Stimulated activated naive CD8-positive, alpha-beta T cell treated with anti-CD3 and anti-CD28 coated beads, Interleukin-15, Interleukin-2, amounts not matched to agents 100 ng/mL and 50 ng/mL, for 24 hours (primary cell): ENCODE measurements around the gene RASA3.
"Not testable (repeated sequence)": the region's sequence is repeated elsewhere in the genome, so short reads cannot be mapped to it uniquely, and the experiment has no call there.

ENCODE experiments used
- H3K27ac Mint-ChIP-seq: one replicate; pipeline ENCODE4 v1.8.0; 2021; ENCODE audit warnings: mild to moderate bottlenecking, mixed read lengths
- H3K27me3 Mint-ChIP-seq: one replicate; pipeline ENCODE4 v1.8.0; 2021; ENCODE audit warnings: mixed read lengths
- H3K36me3 Mint-ChIP-seq: one replicate; pipeline ENCODE4 v1.8.0; 2021; ENCODE audit warnings: low read depth, mixed read lengths
- H3K4me1 Mint-ChIP-seq: one replicate; pipeline ENCODE4 v1.8.0; 2021; ENCODE audit warnings: low read depth, mixed read lengths
- H3K4me3 Mint-ChIP-seq: one replicate; pipeline ENCODE4 v1.8.0; 2021; ENCODE audit warnings: mild to moderate bottlenecking, mixed read lengths
- H3K9me3 Mint-ChIP-seq: one replicate; pipeline ENCODE4 v1.8.0; 2021; ENCODE audit warnings: mixed read lengths

Gene RASA3

DNA sequence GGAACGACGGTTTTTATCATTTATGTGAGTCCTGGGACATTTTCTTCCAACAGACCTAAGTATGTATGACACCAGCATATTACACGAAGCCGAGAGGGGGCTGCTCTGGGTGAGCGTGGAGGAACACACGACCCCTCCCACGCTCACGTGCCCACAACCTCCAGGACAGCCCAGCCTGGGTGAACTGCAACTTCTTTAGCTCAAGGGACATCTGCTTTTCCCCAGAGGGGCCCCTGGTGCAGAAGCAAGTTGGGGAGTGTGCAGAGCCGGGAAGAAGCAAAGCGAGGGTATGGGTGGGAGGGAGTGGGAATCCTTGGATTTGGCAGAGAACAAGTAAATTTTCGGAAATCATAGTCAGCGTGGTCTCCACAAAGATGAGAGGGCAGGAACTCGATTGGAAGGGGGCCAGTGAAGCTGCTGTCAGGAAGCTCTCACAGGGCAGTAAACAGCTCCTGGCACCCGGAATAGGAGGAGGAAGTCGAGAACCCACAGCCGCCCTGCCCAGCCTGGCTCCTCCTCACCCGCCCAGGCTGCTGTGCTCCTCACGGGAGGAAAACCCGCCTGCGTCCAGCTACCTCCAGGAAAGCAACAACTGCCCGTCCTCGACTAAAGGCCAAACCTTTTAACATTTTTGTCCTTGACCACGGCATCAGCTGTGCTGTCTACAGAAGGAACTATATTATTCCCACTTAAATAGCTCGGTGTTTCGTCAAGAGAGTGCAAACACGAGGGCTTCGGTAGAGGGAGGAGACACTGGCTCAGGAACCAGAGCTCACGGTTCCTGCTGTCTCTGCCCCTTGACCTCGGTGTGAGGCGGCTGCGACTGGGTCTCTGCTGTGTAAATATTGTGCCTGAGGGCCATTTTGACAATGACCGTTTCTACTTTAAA is 29.5 kb upstream of the RASA3 start:
- H3K36me3 Mint-ChIP-seq = peaks cover under 1% of the 10 kb centered on the region
- H3K4me1 Mint-ChIP-seq = peaks cover 59% of the 10 kb centered on the region
- H3K27me3 Mint-ChIP-seq = no peaks in the 10 kb centered on the region
- H3K27ac Mint-ChIP-seq = peak overlapping the region; percentile 29
- no peaks in the 10 kb centered on the region for H3K9me3 Mint-ChIP-seq
- H3K4me3 Mint-ChIP-seq = peak overlapping the region; percentile 45

DNA sequence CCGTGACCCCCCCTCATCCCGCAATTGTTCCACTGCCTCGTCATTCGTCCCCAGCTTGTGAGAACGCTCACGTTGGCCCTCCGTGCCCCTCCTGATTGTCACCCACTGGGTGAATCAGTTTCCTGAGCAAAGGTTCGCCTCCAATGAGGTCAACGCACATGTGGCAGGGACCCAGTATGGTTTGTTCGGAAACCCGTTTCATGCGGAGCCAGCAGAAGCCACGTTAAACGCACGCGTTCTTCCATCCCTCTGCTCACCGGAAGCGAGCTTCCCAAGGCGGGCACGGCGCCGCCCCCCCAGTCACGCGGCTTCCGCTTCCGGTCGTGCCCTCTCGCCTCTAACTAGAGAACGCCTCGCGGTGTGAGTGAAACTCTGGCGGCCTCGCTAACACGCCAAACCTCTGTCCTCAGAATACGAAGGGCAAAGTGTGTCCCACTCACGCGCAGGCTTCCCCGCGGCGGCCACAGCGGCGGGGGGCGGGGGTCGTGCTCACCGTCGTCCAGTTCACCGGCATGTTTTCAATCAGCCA is 28.7 kb upstream of the RASA3 start:
- Mint-ChIP-seq H3K4me1 (peaks cover 59% of the 10 kb centered on the region), H3K27me3 (no peaks in the 10 kb centered on the region), H3K9me3 (no peaks in the 10 kb centered on the region), H3K36me3 (no peaks in the 10 kb centered on the region), H3K4me3 (no peak overlapping the region), H3K27ac (no peak overlapping the region)

DNA sequence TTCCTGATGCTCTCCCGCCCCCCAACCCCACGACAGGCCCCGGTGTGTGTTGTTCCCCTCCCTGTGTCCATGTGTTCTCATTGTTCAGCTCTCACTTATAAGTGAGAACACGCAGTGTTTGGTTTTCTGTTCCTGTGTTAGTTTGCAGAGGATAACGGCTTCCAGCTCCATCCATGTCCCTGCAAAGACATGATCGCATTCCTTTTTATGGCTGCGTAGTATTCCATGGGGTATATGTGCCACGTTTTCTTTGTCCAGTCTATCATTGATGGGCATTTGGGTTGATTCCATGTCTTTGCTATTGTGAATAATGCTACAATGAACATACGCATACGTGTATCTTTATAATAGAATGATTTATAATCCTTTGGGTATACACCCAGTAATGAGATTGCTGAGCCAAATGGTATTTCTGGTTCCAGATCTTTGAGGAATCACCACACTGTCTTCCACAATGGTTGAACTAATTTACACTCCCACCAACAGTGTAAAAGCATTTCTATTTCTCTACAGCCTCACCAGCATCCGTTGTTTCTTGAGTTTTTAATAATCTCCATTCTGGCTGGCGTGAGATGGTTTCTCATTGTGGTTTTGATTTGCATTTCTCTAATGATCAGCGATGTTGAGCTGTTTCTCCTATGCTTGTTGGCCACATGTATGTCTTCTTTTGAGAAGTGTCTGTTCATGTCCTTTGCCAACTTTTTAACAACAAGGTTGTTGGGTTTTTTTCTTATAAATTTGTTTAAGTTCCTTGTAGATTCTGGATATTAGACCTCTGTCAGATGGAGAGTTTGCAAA is 26.6 kb upstream of the RASA3 start:
- not testable (repeated sequence) for H3K36me3 Mint-ChIP-seq, H3K27me3 Mint-ChIP-seq, H3K4me3 Mint-ChIP-seq, H3K9me3 Mint-ChIP-seq
- Mint-ChIP-seq H3K4me1 (peaks cover 59% of the 10 kb centered on the region), H3K27ac (peak overlapping the region; percentile 61)

DNA sequence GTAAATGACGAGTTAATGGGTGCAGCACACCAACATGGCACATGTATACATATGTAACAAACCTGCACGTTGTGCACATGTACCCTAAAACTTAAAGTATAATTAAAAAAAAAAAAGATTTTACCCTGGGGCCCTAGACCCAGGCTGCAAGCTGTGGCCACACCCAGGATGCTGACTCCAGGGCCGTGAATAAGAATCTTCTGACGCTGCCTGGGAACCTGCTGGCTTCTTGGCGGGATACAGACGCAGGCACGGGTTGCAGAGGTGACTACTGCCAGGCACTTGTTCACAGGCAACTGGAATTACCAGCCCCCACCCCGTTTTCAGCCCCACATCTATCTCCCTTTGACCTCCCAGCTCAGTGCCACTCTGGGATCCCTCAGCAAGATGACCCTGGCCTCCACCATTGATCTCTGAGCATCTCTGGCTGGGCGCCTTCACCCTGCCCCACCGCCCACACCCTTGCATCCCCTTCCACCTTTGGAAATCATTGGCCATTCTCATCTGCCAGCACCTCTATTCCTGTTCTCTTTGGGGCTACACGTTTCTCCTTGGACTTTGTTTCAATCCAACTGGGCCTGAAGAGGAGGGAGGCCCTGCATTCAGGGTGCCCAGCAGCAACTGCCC is 25.6 kb upstream of the RASA3 start:
- H3K4me1 Mint-ChIP-seq = peaks cover 69% of the 10 kb centered on the region
- H3K27ac Mint-ChIP-seq = no peak overlapping the region
- H3K27me3 Mint-ChIP-seq = no peaks in the 10 kb centered on the region
- peaks cover 4% of the 10 kb centered on the region for H3K36me3 Mint-ChIP-seq
- H3K4me3 Mint-ChIP-seq = no peak overlapping the region
- H3K9me3 Mint-ChIP-seq = peaks cover 6% of the 10 kb centered on the region

DNA sequence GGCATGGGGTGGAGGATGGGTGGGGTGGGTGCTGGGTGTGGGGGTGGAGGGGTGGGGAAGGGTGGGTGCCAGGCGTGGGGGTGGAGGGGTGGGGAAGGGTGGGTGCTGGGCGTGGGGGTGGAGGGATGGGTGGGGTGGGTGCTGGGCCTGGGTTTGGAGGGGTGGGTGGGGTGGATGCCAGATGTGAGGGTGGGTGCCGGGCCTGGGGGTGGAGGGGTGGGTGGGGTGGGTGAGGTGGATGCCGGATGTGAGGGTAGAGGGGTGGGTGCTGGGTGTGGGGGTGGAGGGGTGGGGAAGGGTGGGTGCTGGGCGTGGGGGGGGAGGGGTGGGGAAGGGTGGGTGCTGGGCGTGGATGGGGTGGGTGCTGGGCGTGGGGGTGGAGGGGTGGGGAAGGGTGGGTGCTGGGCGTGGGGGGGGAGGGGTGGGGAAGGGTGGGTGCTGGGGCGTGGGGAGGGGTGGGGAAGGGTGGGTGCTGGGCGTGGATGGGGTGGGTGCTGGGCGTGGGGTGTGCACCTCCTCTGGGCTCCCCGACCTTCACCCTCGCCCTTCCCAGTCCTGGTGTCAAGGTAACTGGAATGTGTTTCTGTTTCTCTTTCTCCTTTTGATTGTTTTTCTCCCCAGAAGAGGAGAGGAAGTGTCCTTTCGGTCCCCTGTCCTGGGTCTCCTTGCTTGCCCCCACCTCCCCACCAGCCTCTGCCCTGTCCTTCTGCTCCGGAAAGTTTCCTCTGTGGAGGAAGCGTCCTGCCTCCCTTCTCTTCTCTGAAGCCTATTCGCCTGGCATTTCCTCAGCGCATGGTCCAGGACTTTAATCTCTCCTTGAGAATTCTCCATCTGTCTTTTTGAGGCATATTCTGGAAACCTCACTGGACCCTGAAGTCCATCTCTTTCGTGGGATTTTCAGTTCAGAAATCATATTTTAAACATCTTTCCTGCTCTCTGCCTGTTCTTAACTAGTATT is 23.8 kb upstream of the RASA3 start:
- Mint-ChIP-seq H3K4me1 (peaks cover 71% of the 10 kb centered on the region), H3K27me3 (no peaks in the 10 kb centered on the region), H3K4me3 (peak overlapping the region; percentile 56), H3K27ac (peak overlapping the region; percentile 86), H3K36me3 (peaks cover 4% of the 10 kb centered on the region), H3K9me3 (peaks cover 6% of the 10 kb centered on the region)

DNA sequence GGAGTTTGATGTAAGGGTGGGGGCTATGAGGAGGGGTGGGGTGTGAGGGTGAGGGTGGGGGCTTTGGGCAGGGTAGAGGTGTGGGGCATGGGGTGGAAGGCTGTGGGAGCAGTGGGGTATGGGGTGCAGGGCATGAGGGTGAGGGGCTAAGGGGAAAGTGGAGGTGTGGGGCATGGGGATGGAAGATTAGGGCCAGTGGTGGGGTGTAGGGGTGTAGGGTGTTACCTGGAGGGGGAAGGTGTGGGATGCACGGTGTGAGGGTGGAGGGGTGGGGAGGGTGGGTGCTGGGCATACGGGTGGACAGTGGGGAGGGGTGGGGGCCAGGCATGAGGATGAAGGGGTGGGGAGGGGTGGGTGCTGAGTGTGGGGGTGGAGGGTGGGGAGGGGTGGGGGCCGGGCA is 22.9 kb upstream of the RASA3 start:
- Mint-ChIP-seq H3K4me1 (peaks cover 71% of the 10 kb centered on the region), H3K27me3 (no peaks in the 10 kb centered on the region), H3K27ac (no peak overlapping the region), H3K36me3 (peaks cover 4% of the 10 kb centered on the region), H3K9me3 (peaks cover 6% of the 10 kb centered on the region), H3K4me3 (no peak overlapping the region)

DNA sequence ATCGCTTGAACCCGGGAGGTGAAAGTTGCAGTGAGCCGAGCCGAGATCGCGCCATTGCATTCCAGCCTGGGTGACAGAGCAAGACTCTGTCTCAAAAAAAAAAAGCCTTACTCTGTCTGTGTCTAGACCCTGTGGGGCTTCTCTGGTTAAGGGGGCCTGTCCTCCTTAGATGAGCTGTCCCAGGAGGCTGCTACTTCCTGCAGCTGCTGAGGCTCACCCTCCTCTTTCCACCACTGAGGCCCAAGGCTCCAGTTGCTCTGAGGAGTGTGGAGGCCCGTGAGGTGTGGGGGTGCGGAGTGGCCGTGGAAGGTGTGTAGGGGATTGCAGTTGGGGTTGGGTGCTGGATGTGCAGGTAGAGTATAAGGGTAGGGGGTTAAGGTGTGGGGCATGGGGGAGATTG is 22.1 kb upstream of the RASA3 start:
- H3K4me3 Mint-ChIP-seq = peak overlapping the region; percentile 53

DNA sequence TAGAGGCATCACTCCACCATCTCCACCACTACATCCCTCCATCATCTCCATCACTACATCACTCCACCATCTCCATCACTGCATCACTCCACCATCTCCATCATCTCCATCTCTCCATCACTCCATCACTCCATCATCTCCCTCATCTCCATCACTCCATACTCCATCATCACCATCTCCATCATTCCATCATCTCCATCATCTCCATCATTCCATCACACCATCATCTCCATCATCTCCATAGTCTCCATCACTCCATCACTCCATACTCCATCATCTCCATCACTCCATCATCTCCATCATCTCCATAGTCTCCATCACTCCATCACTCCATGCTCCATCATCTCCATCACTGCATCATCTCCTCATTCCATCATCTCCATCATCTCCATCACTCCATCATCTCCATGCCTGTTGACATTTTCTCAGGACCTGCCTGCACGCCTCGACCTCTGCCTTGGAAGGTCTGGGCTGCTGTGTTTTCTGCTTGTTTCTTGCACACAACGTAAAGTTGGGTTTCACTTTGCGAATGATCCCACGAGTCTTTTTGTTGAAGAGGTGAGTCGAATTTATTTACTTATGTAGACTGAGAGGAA is 21.2 kb upstream of the RASA3 start:
- H3K9me3 Mint-ChIP-seq = peaks cover 6% of the 10 kb centered on the region
- no peaks in the 10 kb centered on the region for H3K27me3 Mint-ChIP-seq
- H3K4me3 Mint-ChIP-seq = peak overlapping the region; percentile 53
- H3K27ac Mint-ChIP-seq = peak overlapping the region; percentile 50
- H3K36me3 Mint-ChIP-seq = peaks cover 4% of the 10 kb centered on the region
- peaks cover 74% of the 10 kb centered on the region for H3K4me1 Mint-ChIP-seq

More for the DNA sequence above, 22.1 kb upstream of the RASA3 start:
- Mint-ChIP-seq H3K9me3 (peaks cover 6% of the 10 kb centered on the region), H3K36me3 (peaks cover 4% of the 10 kb centered on the region), H3K27ac (peak overlapping the region; percentile 50), H3K4me1 (peaks cover 71% of the 10 kb centered on the region), H3K27me3 (no peaks in the 10 kb centered on the region)

DNA sequence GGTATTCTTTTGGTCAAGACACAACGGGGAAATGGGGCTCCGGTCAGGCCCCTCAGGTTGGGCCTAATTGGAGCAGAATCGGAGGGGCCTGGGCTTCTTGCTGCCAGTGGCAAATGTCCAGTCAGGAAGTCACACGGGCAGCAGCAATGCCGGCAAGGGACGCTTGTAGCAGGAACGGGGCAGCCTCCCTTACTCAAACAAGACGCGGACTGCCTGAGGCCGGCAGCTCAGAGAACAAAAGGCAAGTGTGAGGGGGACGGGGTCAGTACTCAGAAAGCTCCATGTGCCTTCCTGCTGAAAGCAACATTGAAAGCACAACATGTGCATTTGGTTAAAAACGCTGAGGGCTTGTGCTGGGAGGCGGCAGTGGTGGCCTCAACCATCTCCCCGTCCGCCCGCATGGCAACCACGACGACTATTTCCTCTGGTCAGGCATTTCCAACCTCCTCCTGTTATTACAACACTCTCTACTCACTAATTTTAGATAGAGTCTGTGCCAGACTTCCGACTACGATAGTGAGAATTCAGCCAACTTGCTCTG is 20.5 kb upstream of the RASA3 start:
- H3K27ac Mint-ChIP-seq = no peak overlapping the region
- H3K9me3 Mint-ChIP-seq = peaks cover 6% of the 10 kb centered on the region
- H3K36me3 Mint-ChIP-seq = peaks cover 4% of the 10 kb centered on the region
- no peaks in the 10 kb centered on the region for H3K27me3 Mint-ChIP-seq
- peaks cover 81% of the 10 kb centered on the region for H3K4me1 Mint-ChIP-seq
- H3K4me3 Mint-ChIP-seq = no peak overlapping the region

DNA sequence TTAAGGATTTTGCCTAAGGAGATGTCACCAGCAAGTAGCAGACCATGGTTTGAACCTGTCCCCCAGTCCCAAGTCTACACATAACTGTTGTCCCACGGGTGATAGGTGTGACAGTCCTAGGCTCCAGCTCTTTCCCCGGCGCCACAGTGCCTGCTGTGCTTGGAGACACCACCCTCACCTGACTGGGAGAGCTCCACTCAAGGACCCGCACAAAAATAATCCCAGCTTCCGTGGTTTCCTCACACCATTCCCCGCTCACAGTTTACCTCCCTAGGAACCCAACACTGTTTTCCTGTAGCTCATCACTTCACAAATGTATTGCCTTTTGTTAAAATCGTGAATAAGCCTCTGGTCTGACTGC is 19.8 kb upstream of the RASA3 start:
- H3K9me3 Mint-ChIP-seq = peaks cover 6% of the 10 kb centered on the region
- peaks cover 80% of the 10 kb centered on the region for H3K4me1 Mint-ChIP-seq
- no peak overlapping the region for H3K4me3 Mint-ChIP-seq
- H3K27me3 Mint-ChIP-seq = no peaks in the 10 kb centered on the region
- no peak overlapping the region for H3K27ac Mint-ChIP-seq
- peaks cover 4% of the 10 kb centered on the region for H3K36me3 Mint-ChIP-seq

DNA sequence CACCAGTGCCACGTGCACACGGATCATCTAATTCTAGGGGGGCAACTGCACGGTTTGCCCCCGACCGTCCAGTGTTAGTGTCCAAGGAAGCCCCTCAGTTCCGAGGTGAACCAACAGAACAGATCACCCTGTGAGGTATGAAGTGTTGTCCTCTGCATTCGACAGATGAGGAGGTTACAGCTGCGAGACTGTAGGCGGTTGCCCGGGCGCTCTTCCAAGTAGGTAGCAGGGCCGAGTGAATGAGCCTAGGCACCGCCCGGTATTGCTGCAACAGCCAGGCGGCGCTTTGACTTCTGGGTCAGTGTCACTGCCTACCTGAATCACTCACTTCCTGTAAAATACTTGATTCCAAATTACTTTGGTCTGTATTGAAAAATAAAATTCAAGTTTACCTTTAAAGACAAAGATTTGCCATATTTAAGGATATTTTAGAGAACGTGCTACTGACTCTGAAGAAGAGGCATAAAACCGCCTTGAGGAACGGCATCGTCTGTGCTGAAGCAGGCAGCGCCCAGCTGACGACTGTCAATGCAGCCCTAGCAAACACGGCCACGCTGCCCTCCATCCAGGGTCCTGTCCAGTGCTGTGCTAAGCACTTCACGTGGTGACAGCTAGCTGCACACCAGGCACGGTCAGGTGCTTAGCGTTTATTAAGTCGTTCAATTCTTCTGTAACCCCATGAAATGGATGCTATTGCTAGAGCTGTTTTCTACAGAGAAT is 19.3 kb upstream of the RASA3 start:
- H3K27me3 Mint-ChIP-seq = no peaks in the 10 kb centered on the region
- H3K27ac Mint-ChIP-seq = peak overlapping the region; percentile 36
- peaks cover 82% of the 10 kb centered on the region for H3K4me1 Mint-ChIP-seq
- H3K36me3 Mint-ChIP-seq = peaks cover 4% of the 10 kb centered on the region
- peaks cover 6% of the 10 kb centered on the region for H3K9me3 Mint-ChIP-seq
- H3K4me3 Mint-ChIP-seq = peak overlapping the region; percentile 43

DNA sequence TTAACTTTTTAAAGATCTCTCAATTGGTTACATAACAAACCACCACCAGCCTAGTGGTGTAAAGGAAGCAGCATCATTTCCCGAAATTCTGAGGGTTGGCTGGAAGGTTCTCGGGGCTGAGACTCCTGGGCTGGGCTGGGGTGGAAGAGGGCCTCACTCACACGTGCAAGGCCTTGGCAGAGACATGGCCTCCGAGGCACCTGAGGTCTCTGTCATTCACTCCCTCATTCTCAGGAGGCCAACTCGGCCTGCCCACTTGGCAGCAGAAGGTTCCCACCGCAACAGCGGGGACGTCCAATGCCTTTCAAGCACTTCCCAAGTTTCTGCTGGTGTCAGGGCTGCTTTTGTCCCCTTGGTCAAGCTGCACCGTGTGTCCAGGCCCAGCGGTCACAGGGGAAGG is 18.6 kb upstream of the RASA3 start:
- Mint-ChIP-seq H3K36me3 (peaks cover 4% of the 10 kb centered on the region), H3K4me3 (peak overlapping the region; percentile 43), H3K4me1 (peaks cover 83% of the 10 kb centered on the region), H3K9me3 (peaks cover 6% of the 10 kb centered on the region), H3K27me3 (no peaks in the 10 kb centered on the region), H3K27ac (peak overlapping the region; percentile 36)
